ENCODE measurements around the gene DAPK3.
"Not testable (repeated sequence)": the region's sequence is repeated elsewhere in the genome, so short reads cannot be mapped to it uniquely, and the experiment has no call there.

The DAPK3 gene

DNA sequence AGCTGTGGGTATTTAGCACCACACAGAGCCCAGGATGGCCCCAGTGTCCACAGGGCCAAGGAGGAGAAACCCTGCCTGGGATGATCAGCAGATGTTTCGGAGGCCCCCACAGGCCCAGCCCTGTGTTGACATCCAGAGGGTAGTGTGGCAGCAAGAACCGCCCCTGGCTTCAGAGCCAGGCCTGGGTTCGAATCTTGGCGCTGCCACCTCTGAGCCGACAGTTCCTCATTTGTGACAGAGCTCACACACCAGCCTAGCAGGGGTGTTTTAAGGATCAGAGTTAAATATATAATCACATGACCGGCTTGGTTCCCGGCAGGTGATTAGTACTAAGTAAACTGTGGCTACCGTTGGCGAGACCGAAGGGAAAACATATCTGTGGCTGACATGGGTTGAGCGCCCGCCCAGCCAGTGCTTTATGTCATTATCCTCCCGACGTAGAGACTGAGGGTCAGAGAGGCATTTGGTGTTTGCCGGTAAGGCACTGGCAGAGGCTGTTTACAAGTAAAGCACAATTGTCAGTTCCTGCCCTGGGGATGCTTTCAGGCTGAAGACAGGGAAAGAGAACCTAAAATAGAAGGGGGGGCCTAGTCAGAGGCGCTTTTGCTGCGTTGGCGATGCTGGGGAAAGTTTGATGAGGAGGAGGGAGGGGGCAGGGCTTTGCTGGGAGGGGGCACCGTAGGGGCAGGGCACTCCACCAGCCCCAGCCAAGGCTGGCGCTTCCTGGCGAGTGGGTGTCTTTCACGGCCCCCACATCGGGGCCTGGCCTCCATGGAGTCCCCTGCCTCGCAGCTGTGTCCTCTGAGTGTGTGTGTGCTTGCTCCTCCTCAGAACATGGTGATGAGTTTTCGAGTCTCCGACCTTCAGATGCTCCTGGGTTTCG is 41.4 kb upstream of the DAPK3 start:
- Histone ChIP-seq H3K9me3 (ENCODE audit: insufficient read depth, low read depth, low read length) (no peaks in the 10 kb centered on the region), H3K36me3 (ENCODE audit: insufficient read depth, low read depth, low read length) (peaks cover 36% of the 10 kb centered on the region), H3K27ac (ENCODE audit: low read length) (no peak overlapping the region), H3K9ac (ENCODE audit: low read depth, low read length) (no peak overlapping the region), H3K27me3 (ENCODE audit: insufficient read depth, low read length) (no peaks in the 10 kb centered on the region), H3K4me1 (ENCODE audit: insufficient read depth, low read length) (no peaks in the 10 kb centered on the region), H3K4me3 (ENCODE audit: low read length) (no peak overlapping the region)

GRCh38 chr19:4011430-4011829 is 40.5 kb upstream of the DAPK3 start:
- not testable (repeated sequence) for H3K4me3 ChIP-seq (ENCODE audit: low read length); H3K27me3 ChIP-seq (ENCODE audit: insufficient read depth, low read length); H3K4me1 ChIP-seq (ENCODE audit: insufficient read depth, low read length); H3K27ac ChIP-seq (ENCODE audit: low read length); H3K9ac ChIP-seq (ENCODE audit: low read depth, low read length); H3K9me3 ChIP-seq (ENCODE audit: insufficient read depth, low read depth, low read length)
- H3K36me3 ChIP-seq (ENCODE audit: insufficient read depth, low read depth, low read length): peaks cover 36% of the 10 kb centered on the region

GRCh38 chr19:4010808-4011110 is 39.9 kb upstream of the DAPK3 start:
- no peaks in the 10 kb centered on the region for H3K4me1 ChIP-seq (ENCODE audit: insufficient read depth, low read length)
- no peaks in the 10 kb centered on the region for H3K27me3 ChIP-seq (ENCODE audit: insufficient read depth, low read length)
- no peak overlapping the region for H3K27ac ChIP-seq (ENCODE audit: low read length)
- H3K36me3 ChIP-seq (ENCODE audit: insufficient read depth, low read depth, low read length): peaks cover 29% of the 10 kb centered on the region
- no peaks in the 10 kb centered on the region for H3K9me3 ChIP-seq (ENCODE audit: insufficient read depth, low read depth, low read length)
- no peak overlapping the region for H3K9ac ChIP-seq (ENCODE audit: low read depth, low read length)
- no peak overlapping the region for H3K4me3 ChIP-seq (ENCODE audit: low read length)

DNA sequence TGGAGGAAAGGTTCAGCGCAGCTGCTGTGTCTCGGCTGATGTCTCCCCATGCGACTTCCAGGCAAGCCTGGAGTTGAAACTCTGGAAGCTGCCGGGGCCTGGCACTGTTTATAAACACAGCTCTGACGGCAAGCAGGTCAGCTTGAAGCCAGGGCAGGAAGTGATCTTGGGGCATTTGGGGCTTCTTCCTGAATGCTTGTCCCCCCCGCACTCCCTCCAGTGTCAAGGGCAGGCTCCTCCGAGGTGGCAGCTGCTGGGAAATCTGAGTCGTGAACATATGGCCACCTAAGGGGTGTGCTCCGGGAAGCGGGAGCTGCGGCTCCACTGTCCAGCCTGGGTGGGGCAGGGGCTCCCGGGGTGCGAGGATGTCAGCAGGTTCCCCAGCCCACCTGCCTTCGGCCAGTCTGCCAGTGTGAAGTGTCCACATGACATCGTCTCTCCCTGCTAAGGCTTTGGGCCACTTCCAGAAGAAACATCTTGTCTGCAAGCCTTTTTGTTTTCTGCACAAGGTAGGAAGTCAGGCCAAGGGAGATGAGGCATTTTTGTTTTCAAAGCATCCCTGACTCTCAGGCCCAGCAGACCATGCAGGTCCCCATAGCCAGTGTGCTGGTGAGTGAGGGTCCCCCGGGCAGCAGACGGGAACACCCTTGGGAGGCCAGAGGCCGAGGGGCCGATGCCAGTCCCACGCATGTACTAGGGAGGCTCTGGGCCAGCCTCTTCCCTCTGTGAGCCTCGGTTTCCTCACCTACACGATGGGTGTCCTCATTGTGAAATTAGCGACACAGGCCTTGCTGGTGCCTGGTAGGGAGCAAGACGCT is 39.3 kb upstream of the DAPK3 start:
- Histone ChIP-seq H3K4me3 (ENCODE audit: low read length) (no peak overlapping the region), H3K9me3 (ENCODE audit: insufficient read depth, low read depth, low read length) (no peaks in the 10 kb centered on the region), H3K27me3 (ENCODE audit: insufficient read depth, low read length) (no peaks in the 10 kb centered on the region), H3K27ac (ENCODE audit: low read length) (no peak overlapping the region), H3K36me3 (ENCODE audit: insufficient read depth, low read depth, low read length) (peaks cover 24% of the 10 kb centered on the region; the same call in 1 of the 2 replicates), H3K9ac (ENCODE audit: low read depth, low read length) (no peak overlapping the region; the same call in 1 of the 2 replicates), H3K4me1 (ENCODE audit: insufficient read depth, low read length) (no peaks in the 10 kb centered on the region)

GRCh38 chr19:4007836-4008539 is 37.1 kb upstream of the DAPK3 start:
- Histone ChIP-seq H3K27ac (ENCODE audit: low read length) (no peak overlapping the region), H3K9me3 (ENCODE audit: insufficient read depth, low read depth, low read length) (no peaks in the 10 kb centered on the region), H3K27me3 (ENCODE audit: insufficient read depth, low read length) (no peaks in the 10 kb centered on the region), H3K36me3 (ENCODE audit: insufficient read depth, low read depth, low read length) (peaks cover 4% of the 10 kb centered on the region; the same call in 1 of the 2 replicates), H3K4me3 (ENCODE audit: low read length) (peak overlapping the region; percentile 96), H3K4me1 (ENCODE audit: insufficient read depth, low read length) (no peaks in the 10 kb centered on the region), H3K9ac (ENCODE audit: low read depth, low read length) (peak overlapping the region; percentile 85)

- H3K9me3 ChIP-seq (ENCODE audit: insufficient read depth, low read depth, low read length): no peaks in the 10 kb centered on the region
- H3K4me1 ChIP-seq (ENCODE audit: insufficient read depth, low read length): no peaks in the 10 kb centered on the region
- H3K4me3 ChIP-seq (ENCODE audit: low read length): peak within 1 kb of the TSS; percentile 96
- no peaks in the 10 kb centered on the region for H3K27me3 ChIP-seq (ENCODE audit: insufficient read depth, low read length)
- H3K27ac ChIP-seq (ENCODE audit: low read length): peak within 1 kb of the TSS; percentile 87
- H3K9ac ChIP-seq (ENCODE audit: low read depth, low read length): peak within 1 kb of the TSS; percentile 87
- H3K36me3 ChIP-seq (ENCODE audit: insufficient read depth, low read depth, low read length): no peaks in the 10 kb centered on the region
Observed at GRCh38 chr19:4007021-4007835, 36.3 kb upstream of the DAPK3 start, which contains the start of gene PIAS4. TSS of gene PIAS4 (plus strand) at chr19:4007736. CDS start at chr19:4007761, 25 bp downstream.

- not testable (repeated sequence) for H3K27me3 ChIP-seq (ENCODE audit: insufficient read depth, low read length); H3K9me3 ChIP-seq (ENCODE audit: insufficient read depth, low read depth, low read length); H3K4me1 ChIP-seq (ENCODE audit: insufficient read depth, low read length); H3K9ac ChIP-seq (ENCODE audit: low read depth, low read length); H3K27ac ChIP-seq (ENCODE audit: low read length); H3K4me3 ChIP-seq (ENCODE audit: low read length); H3K36me3 ChIP-seq (ENCODE audit: insufficient read depth, low read depth, low read length)
Observed at GRCh38 chr19:4005436-4005835, 34.5 kb upstream of the DAPK3 start.

DNA sequence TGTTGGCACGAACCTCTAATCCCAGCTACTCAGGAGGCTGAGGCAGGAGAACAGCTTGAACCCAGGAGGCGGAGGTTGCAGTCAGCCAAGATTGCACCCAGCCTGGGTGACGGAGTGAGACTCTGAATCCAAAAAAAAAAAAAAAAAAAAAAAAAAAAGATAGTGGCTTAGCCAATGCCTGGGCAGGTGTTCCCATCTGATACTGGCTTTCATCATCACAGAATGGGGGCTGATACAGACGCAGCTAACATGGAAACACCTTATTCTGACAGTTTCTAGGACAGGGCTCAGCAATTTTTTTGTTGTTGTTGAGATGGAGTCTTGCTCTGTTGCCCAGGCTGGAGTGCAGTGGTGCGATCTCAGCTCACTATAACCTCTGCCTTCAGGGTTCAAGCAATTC is 29.9 kb upstream of the DAPK3 start:
- not testable (repeated sequence) for H3K36me3 ChIP-seq (ENCODE audit: insufficient read depth, low read depth, low read length); H3K4me1 ChIP-seq (ENCODE audit: insufficient read depth, low read length); H3K27ac ChIP-seq (ENCODE audit: low read length); H3K4me3 ChIP-seq (ENCODE audit: low read length); H3K27me3 ChIP-seq (ENCODE audit: insufficient read depth, low read length); H3K9me3 ChIP-seq (ENCODE audit: insufficient read depth, low read depth, low read length); H3K9ac ChIP-seq (ENCODE audit: low read depth, low read length)

GRCh38 chr19:3998667-3999412 is 27.9 kb upstream of the DAPK3 start:
- not testable (repeated sequence) for H3K27me3 ChIP-seq (ENCODE audit: insufficient read depth, low read length); H3K4me3 ChIP-seq (ENCODE audit: low read length); H3K36me3 ChIP-seq (ENCODE audit: insufficient read depth, low read depth, low read length); H3K9me3 ChIP-seq (ENCODE audit: insufficient read depth, low read depth, low read length); H3K9ac ChIP-seq (ENCODE audit: low read depth, low read length); H3K27ac ChIP-seq (ENCODE audit: low read length); H3K4me1 ChIP-seq (ENCODE audit: insufficient read depth, low read length)

DNA sequence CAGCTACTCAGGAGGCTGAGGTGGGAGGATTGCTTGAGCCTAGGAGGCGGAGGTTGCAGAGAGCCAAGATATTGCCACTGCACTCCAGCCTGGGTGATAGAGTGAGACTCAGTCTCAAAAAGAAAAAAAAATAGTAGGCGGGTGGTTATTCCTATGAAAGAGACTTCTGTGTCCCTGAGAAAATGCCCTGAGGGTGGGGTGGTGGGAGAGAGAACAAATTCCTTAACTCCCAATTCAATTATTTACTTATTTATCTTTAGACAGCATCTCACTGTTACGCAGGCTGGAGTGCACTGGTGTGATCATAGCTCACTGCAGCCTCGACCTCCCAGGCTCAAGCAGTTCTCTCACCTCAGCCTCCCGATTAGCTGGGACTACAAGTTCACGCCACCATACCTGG is 24.7 kb upstream of the DAPK3 start:
- Histone ChIP-seq H3K9me3 (ENCODE audit: insufficient read depth, low read depth, low read length) (no peaks in the 10 kb centered on the region), H3K36me3 (ENCODE audit: insufficient read depth, low read depth, low read length) (no peaks in the 10 kb centered on the region), H3K27ac (ENCODE audit: low read length) (no peak overlapping the region), H3K4me1 (ENCODE audit: insufficient read depth, low read length) (no peaks in the 10 kb centered on the region), H3K4me3 (ENCODE audit: low read length) (no peak overlapping the region), H3K9ac (ENCODE audit: low read depth, low read length) (no peak overlapping the region), H3K27me3 (ENCODE audit: insufficient read depth, low read length) (no peaks in the 10 kb centered on the region)

DNA sequence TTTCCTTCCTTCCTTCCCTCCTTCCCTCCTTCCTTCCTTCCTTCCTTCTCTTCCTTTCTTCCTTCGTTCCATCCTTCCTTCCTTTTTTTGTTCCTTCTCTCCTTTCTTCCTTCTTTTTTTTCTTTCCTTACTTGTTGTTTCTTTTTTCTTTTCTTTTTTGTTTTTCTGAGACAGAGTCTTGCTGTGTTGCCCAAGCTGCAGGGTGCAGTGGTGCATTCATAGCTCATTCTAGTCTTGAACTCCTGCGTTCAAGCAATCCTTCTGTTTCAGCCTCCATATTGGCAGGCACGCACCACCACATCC is 19.9 kb upstream of the DAPK3 start:
- Histone ChIP-seq H3K4me1 (ENCODE audit: insufficient read depth, low read length) (peaks cover 13% of the 10 kb centered on the region; the same call in 1 of the 2 replicates), H3K27ac (ENCODE audit: low read length) (no peak overlapping the region), H3K36me3 (ENCODE audit: insufficient read depth, low read depth, low read length) (no peaks in the 10 kb centered on the region), H3K9ac (ENCODE audit: low read depth, low read length) (no peak overlapping the region), H3K4me3 (ENCODE audit: low read length) (no peak overlapping the region), H3K9me3 (ENCODE audit: insufficient read depth, low read depth, low read length) (no peaks in the 10 kb centered on the region), H3K27me3 (ENCODE audit: insufficient read depth, low read length) (peaks cover 4% of the 10 kb centered on the region; the same call in 1 of the 2 replicates)

Data from iPS-20b (cell line).